ENCODE measurements around the gene DDX42. TPM values are rescaled to one million over a fixed set of nuclear protein-coding genes. Genes with fewer than 3 reads are reported as not detected.

DDX42 gene
- total and polyA plus RNA-seq, 2 of the 13 experiments (the other 11 are each of a cell fraction or from before 2014, with no cell fraction given), result 87.2 to 92.9 TPM

GRCh38 chr17:63827002-63827800, 53.2 kb downstream of the DDX42 start, which contains the start of the genes FTSJ3 and PSMC5 (continued):
- TF ChIP-seq ZNF383 (CRISPR knock-in tag; IDR thresholded peaks at IDR 0.05; ENCODE audit: borderline replicate concordance), result peak; percentile 94; the same call in 1 of the 2 replicates
- TF ChIP-seq NCOA5 (CRISPR knock-in tag; IDR thresholded peaks at IDR 0.05), result no peak
- peak; percentile 15; the same call in 1 of the 2 replicates for TF ChIP-seq ZNF652 (CRISPR knock-in tag; IDR thresholded peaks at IDR 0.05; ENCODE audit: borderline replicate concordance, low read depth)
- peak; percentile 18 to 55; a peak in 2 of 4 replicates for TF ChIP-seq NR2F1 (CRISPR knock-in tag; IDR thresholded peaks at IDR 0.05)
- 0 out of 2 replicates have a peak, but pooled peaks have one; percentile 42 for TF ChIP-seq NR1H2 (CRISPR knock-in tag; IDR thresholded peaks at IDR 0.05; ENCODE audit: borderline replicate concordance, low read depth)
- peak; percentile 80; the same call in 1 of the 2 replicates for TF ChIP-seq ZNF136 (CRISPR knock-in tag; IDR thresholded peaks at IDR 0.05; ENCODE audit: low read depth)
- 0 out of 2 replicates have a peak, but pooled peaks have one; percentile 59 for TF ChIP-seq ZNF577 (CRISPR knock-in tag; IDR thresholded peaks at IDR 0.05; ENCODE audit: borderline replicate concordance, low read depth)
- TF ChIP-seq ZSCAN20 (CRISPR knock-in tag; IDR thresholded peaks at IDR 0.05; ENCODE audit: borderline replicate concordance), result 0 out of 2 replicates have a peak, but pooled peaks have one; percentile 93
- TF ChIP-seq ZNF329 (CRISPR knock-in tag; IDR thresholded peaks at IDR 0.05; ENCODE audit: low read depth), result no peak
- peak; percentile 87 for TF ChIP-seq MYC (CRISPR knock-in tag; IDR thresholded peaks at IDR 0.05; ENCODE audit: borderline replicate concordance)
- peak; percentile 83 for TF ChIP-seq HOXA3 (CRISPR knock-in tag; IDR thresholded peaks at IDR 0.05)
- TF ChIP-seq KLF13 (CRISPR knock-in tag; IDR thresholded peaks at IDR 0.05), result 0 out of 2 replicates have a peak, but pooled peaks have one; percentile 55
- TF ChIP-seq MIER3 (CRISPR knock-in tag; IDR thresholded peaks at IDR 0.05; ENCODE audit: borderline replicate concordance), result peak; percentile 79
- no peak for TF ChIP-seq CERS6 (CRISPR knock-in tag; IDR thresholded peaks at IDR 0.05)
- TF ChIP-seq DNMT3B (CRISPR knock-in tag; conservative IDR thresholded peaks at IDR 0.05), result no peak
- TF ChIP-seq TEAD2 (CRISPR knock-in tag; IDR thresholded peaks at IDR 0.05), result no peak
- TF ChIP-seq FOXK2 (IDR thresholded peaks at IDR 0.05), result no peak
- peak; percentile 77; the same call in 1 of the 2 replicates for TF ChIP-seq ZXDC (CRISPR knock-in tag; IDR thresholded peaks at IDR 0.05)
- peak; percentile 81 for TF ChIP-seq ZMYM3 (CRISPR knock-in tag; IDR thresholded peaks at IDR 0.05)
- peak; percentile 88; the same call in 1 of the 2 replicates for TF ChIP-seq TP53 (CRISPR knock-in tag; conservative IDR thresholded peaks at IDR 0.05)
- peak; percentile 98 for TF ChIP-seq ZNF274 (CRISPR knock-in tag; IDR thresholded peaks at IDR 0.05)
- TF ChIP-seq EED (CRISPR knock-in tag; IDR thresholded peaks at IDR 0.05), result peak; percentile 32; the same call in 1 of the 2 replicates
- TF ChIP-seq ZNF350 (CRISPR knock-in tag; IDR thresholded peaks at IDR 0.05; ENCODE audit: borderline replicate concordance, low read depth), result peak; percentile 78
- peak; percentile 81 for TF ChIP-seq ZFY (CRISPR knock-in tag; IDR thresholded peaks at IDR 0.05)
- peak; percentile 90 for TF ChIP-seq ZNF605 (CRISPR knock-in tag; IDR thresholded peaks at IDR 0.05)
- no peak for TF ChIP-seq ELK4 (CRISPR knock-in tag; IDR thresholded peaks at IDR 0.05; ENCODE audit: borderline replicate concordance)
